A549 (cell line): Measurements from ENCODE around the gene FOXK1. TPM values are rescaled to one million over a fixed set of nuclear protein-coding genes. Genes with fewer than 3 reads are reported as not detected.

Experiments
- ATAC-seq, 2 experiments: fragments of 200-7000 bp in 1 of 2; fragments of >200 bp in 1 of 2; cut with Nextera tagmentation in 1 of 2; cut with Tn5 transposase in 1 of 2; 3 replicates each; pipeline versions ENCODE4 v1.8.0 to v1.9.1; 2018 to 2020; ENCODE audit warnings: mild to moderate bottlenecking in 1 of 2, moderate library complexity in 1 of 2
- CTCF ChIA-PET: fragments of 300-600 bp; sonication (Branson Sonifier 250); formaldehyde crosslinking; extraction: SDS; loops from one replicate; lab custom pipeline; 2021; ENCODE audit warnings: antibody characterized with exemption, inconsistent platforms; lab: Yijun Ruan, JAX
- POLR2A ChIA-PET: fragments of 350-600 bp; formaldehyde crosslinking; extraction: SDS; loops from one replicate; lab custom pipeline; 2021; ENCODE audit warnings: antibody characterized with exemption, inconsistent platforms; lab: Yijun Ruan, JAX
- DNase-seq, 2 experiments: peaks; one replicate each; pipeline versions ENCODE4 v3.0.0 to v3.0.0-alpha.2; 2011 to 2016; ENCODE audit warnings: low read depth in 1 of 2, low spot score in 1 of 2
- FAIRE-seq: peaks from 2 replicates; lab custom pipeline; 2011; peaks lifted over from hg19 to GRCh38; lab: Jason Lieb, UNC
- H3K27ac ChIP-seq, 2 experiments: fragments of >200 bp; sonication (Bioruptor Twin); formaldehyde crosslinking; 3 replicates each; pipeline ENCODE4 v1.5.1; 2016 to 2017
- H3K4me1 ChIP-seq: fragments of >200 bp; sonication (Bioruptor Twin); formaldehyde crosslinking; 3 replicates; pipeline ENCODE4 v1.6.1; 2016
- H3K4me2 ChIP-seq: fragments of >200 bp; sonication (Bioruptor Twin); formaldehyde crosslinking; 3 replicates; pipeline ENCODE4 v1.6.1; 2016
- H3K4me3 ChIP-seq: fragments of >200 bp; sonication (Bioruptor Twin); formaldehyde crosslinking; 3 replicates; pipeline ENCODE4 v1.5.1; 2016
- H3K9me3 ChIP-seq: fragments of >200 bp; sonication (Bioruptor Twin); formaldehyde crosslinking; 3 replicates; pipeline ENCODE4 v1.6.1; 2016
- BHLHE40 ChIP-seq: IDR thresholded peaks from 2 replicates; pipeline ENCODE4 v1.6.1; 2012; ENCODE audit warnings: low read depth, low read length, inconsistent platforms
- CBX8 ChIP-seq: fragments of 200-600 bp; sonication (generic); IDR thresholded peaks from 2 replicates; pipeline ENCODE4 v1.6.1; 2016
- CHD2 ChIP-seq: fragments of 150-350 bp; IDR thresholded peaks from 2 replicates; pipeline ENCODE4 v1.6.1; 2014; ENCODE audit warnings: low read length; ENCODE audit not compliant: partially characterized antibody
- CTCF ChIP-seq: fragments of >200 bp; sonication (Bioruptor Twin); formaldehyde crosslinking; IDR thresholded peaks from 3 replicates; pipeline ENCODE4 v1.5.1; 2016
- EHF ChIP-seq: fragments of 250-450 bp; sonication (Bioruptor Pico); IDR thresholded peaks from 2 replicates; pipeline ENCODE4 v1.5.0; 2020; ENCODE audit warnings: mild to moderate bottlenecking
- EHMT2 ChIP-seq: fragments of 200-600 bp; sonication (generic); IDR thresholded peaks from 2 replicates; pipeline ENCODE4 v1.6.1; 2016; ENCODE audit warnings: antibody characterized with exemption, low read depth, mild to moderate bottlenecking, moderate library complexity
- EP300 ChIP-seq, 2 experiments: fragments of >200 bp; sonication (Bioruptor Twin); formaldehyde crosslinking; IDR thresholded peaks; 2 replicates in 1 of 2; 3 replicates in 1 of 2; pipeline ENCODE4 v1.6.1; 2016 to 2017
- ESRRA ChIP-seq: fragments of 150-350 bp; IDR thresholded peaks from 2 replicates; pipeline ENCODE4 v1.6.1; 2014; ENCODE audit warnings: mild to moderate bottlenecking, low read length, borderline replicate concordance
- FOXS1 ChIP-seq: fragments of 250-450 bp; sonication (Bioruptor Pico); IDR thresholded peaks from 2 replicates; pipeline ENCODE4 v1.5.0; 2020; ENCODE audit warnings: mild to moderate bottlenecking, moderate library complexity
- HDAC2 ChIP-seq: fragments of 200-600 bp; sonication (generic); IDR thresholded peaks from 2 replicates; pipeline ENCODE4 v1.6.1; 2016
- HMGXB4 ChIP-seq: fragments of 250-450 bp; sonication (Bioruptor Pico); IDR thresholded peaks from 2 replicates; pipeline ENCODE4 v1.5.0; 2021; ENCODE audit warnings: mild to moderate bottlenecking, moderate library complexity, borderline replicate concordance
- HOXA7 ChIP-seq: fragments of 250-450 bp; sonication (Bioruptor Pico); IDR thresholded peaks from 2 replicates; pipeline ENCODE4 v1.5.0; 2020; ENCODE audit warnings: mild to moderate bottlenecking, moderate library complexity
- JUNB ChIP-seq: fragments of >200 bp; sonication (Bioruptor Twin); formaldehyde crosslinking; IDR thresholded peaks from 2 replicates; pipeline ENCODE4 v1.6.1; 2016
- KDM5A ChIP-seq: fragments of 200-600 bp; sonication (generic); IDR thresholded peaks from 2 replicates; pipeline ENCODE4 v1.6.1; 2016; ENCODE audit warnings: antibody characterized with exemption, mild to moderate bottlenecking
- MAFK ChIP-seq: fragments of 450-650 bp; IDR thresholded peaks from 2 replicates; pipeline ENCODE4 v1.6.1; 2014; ENCODE audit not compliant: partially characterized antibody
- MYC ChIP-seq: IDR thresholded peaks from 2 replicates; pipeline ENCODE4 v1.6.1; 2012; ENCODE audit warnings: mild to moderate bottlenecking, inconsistent platforms, low read length, improper control_type of control experiment, borderline replicate concordance
- RARB ChIP-seq: fragments of 250-450 bp; sonication (Bioruptor Pico); IDR thresholded peaks from 2 replicates; pipeline ENCODE4 v1.8.0; 2021; ENCODE audit warnings: mild to moderate bottlenecking, moderate library complexity
- SMC3 ChIP-seq: fragments of >200 bp; sonication (Bioruptor Twin); formaldehyde crosslinking; IDR thresholded peaks from 3 replicates; pipeline ENCODE4 v1.6.1; 2018; ENCODE audit warnings: inconsistent platforms
- TP53 ChIP-seq: fragments of 250-450 bp; sonication (Bioruptor Pico); IDR thresholded peaks from 2 replicates; pipeline ENCODE4 v1.5.0; 2021; ENCODE audit warnings: mild to moderate bottlenecking, moderate library complexity
- ZFP36 ChIP-seq: fragments of 450-650 bp; IDR thresholded peaks from 2 replicates; pipeline ENCODE4 v1.6.1; 2014; ENCODE audit warnings: borderline replicate concordance; ENCODE audit not compliant: partially characterized antibody
- ZNF302 ChIP-seq: fragments of 250-450 bp; sonication (Bioruptor Pico); IDR thresholded peaks from 2 replicates; pipeline ENCODE4 v1.9.0; 2021; ENCODE audit warnings: inconsistent platforms, mild to moderate bottlenecking, moderate library complexity
- WGBS: methylation state at CpG from one replicate; pipeline ENCODE4 v1.1.6; 2017; ENCODE audit errors: missing lambda C conversion rate; 5-methylcytosine and 5-hydroxymethylcytosine counted together
- polyA plus RNA-seq, 4 experiments: library from polyadenylated mRNA; depleted of rRNA in 3 of 4; stranded (reverse); fragments of >200 nt; fragmentation: RNase III in 1 of 4; extraction: RNeasy Plus Mini Kit Qiagen cat#74134 plus additional on column Dnase treatment in 1 of 4; gene quantifications; 2 replicates in 3 of 4; 3 replicates in 1 of 4; pipeline ENCODE4 v1.2.3, GENCODE V29; 2011 to 2017
- TF ChIP-seq, protein P1 (sequence below): fragments of >200 bp; sonication (Bioruptor Twin); formaldehyde crosslinking; IDR thresholded peaks from 2 replicates; pipeline ENCODE4 v1.6.1; 2016
- TF ChIP-seq, protein P2 (sequence below): IDR thresholded peaks from 2 replicates; pipeline ENCODE4 v1.6.1; 2012
- TF ChIP-seq, protein P3 (sequence below): fragments of >200 bp; sonication (Bioruptor Twin); formaldehyde crosslinking; IDR thresholded peaks from 3 replicates; pipeline ENCODE4 v1.6.1; 2016
- TF ChIP-seq, protein P4 (sequence below): fragments of 450-650 bp; IDR thresholded peaks from 2 replicates; pipeline ENCODE4 v1.6.1; 2014; ENCODE audit warnings: antibody characterized with exemption

The FOXK1 gene
- polyA plus RNA-seq, 2 of the 4 experiments (the other 2 are of a cell fraction) = 6.8 to 10.9 TPM

DNA sequence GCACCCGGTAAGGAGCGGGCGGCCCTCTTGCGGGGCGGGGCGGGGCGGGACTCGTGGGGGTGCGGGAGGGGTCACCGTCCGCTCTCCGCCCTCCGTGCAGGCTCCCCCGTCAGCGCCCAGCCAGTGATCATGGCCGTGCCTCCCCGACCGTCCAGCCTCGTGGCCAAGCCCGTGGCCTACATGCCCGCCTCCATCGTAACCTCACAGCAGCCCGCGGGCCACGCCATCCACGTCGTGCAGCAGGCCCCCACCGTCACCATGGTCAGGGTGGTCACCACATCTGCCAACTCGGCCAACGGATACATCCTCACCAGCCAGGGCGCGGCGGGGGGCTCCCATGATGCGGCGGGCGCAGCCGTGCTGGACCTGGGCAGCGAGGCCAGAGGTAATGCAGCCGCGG is 77.1 kb downstream of the FOXK1 start:
- DNase-seq (no peak), ATAC-seq (no peak), FAIRE-seq (no peak)
- ChIA-PET POLR2A (no interaction called here), CTCF (interaction anchor here (0.7 to 6.6 kb wide), 2 partner anchors 15 to 21 kb away, joined by 3 to 46 read pairs; no protein-coding TSS in a partner anchor)
- H3K4me2 ChIP-seq = no peak overlapping the region
- H3K4me3 ChIP-seq = no peak overlapping the region
- H3K9me3 ChIP-seq = no peaks in the 10 kb centered on the region
- H3K27ac ChIP-seq = no peak overlapping the region
- WGBS = 95% methylated on average over 19 of the region's 40 CpGs
- TF ChIP-seq EP300 (IDR thresholded peaks at IDR 0.05) (no peak), TP53 (CRISPR knock-in tag) (no peak), HDAC2 (no peak), ESRRA (no peak), HOXA7 (CRISPR knock-in tag) (no peak), HMGXB4 (CRISPR knock-in tag) (no peak), EHF (CRISPR knock-in tag) (no peak), JUNB (no peak), ZNF302 (no peak), ZFP36 (no peak), CBX8 (no peak), CTCF (no peak), RARB (no peak), SMC3 (no peak), EHMT2 (no peak)
- TF ChIP-seq, protein P1, sequence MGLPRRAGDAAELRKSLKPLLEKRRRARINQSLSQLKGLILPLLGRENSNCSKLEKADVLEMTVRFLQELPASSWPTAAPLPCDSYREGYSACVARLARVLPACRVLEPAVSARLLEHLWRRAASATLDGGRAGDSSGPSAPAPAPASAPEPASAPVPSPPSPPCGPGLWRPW = no peak
- TF ChIP-seq, protein P2, sequence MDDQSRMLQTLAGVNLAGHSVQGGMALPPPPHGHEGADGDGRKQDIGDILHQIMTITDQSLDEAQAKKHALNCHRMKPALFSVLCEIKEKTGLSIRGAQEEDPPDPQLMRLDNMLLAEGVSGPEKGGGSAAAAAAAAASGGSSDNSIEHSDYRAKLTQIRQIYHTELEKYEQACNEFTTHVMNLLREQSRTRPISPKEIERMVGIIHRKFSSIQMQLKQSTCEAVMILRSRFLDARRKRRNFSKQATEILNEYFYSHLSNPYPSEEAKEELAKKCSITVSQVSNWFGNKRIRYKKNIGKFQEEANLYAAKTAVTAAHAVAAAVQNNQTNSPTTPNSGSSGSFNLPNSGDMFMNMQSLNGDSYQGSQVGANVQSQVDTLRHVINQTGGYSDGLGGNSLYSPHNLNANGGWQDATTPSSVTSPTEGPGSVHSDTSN = no peak
- H3K4me1 ChIP-seq = no peaks in the 10 kb centered on the region; the same call in 2 of the 3 replicates

DNA sequence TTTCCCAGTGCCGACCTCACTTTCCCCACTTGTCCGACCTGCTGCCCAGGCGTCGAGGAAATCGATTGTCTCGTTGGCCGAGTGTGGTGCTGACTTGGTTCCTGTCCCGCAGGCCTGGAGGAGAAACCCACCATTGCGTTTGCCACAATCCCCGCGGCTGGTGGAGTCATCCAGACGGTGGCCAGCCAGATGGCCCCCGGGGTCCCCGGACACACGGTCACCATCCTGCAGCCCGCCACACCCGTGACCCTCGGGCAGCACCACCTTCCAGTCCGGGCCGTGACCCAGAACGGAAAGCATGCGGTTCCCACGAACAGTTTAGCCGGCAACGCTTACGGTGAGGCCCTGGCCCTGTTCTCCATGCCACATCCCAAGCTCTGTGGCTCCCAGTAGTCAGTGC is 78.9 kb downstream of the FOXK1 start:
- ChIA-PET POLR2A (no interaction called here), CTCF (no interaction called here)
- Histone ChIP-seq H3K4me3 (no peak overlapping the region), H3K4me1 (no peaks in the 10 kb centered on the region), H3K9me3 (no peaks in the 10 kb centered on the region), H3K27ac (no peak overlapping the region), H3K4me2 (no peak overlapping the region)
- no peak for TF ChIP-seq BHLHE40
- TF ChIP-seq RARB = no peak
- no peak for TF ChIP-seq FOXS1
- TF ChIP-seq CHD2 = no peak
- TF ChIP-seq, protein P3, sequence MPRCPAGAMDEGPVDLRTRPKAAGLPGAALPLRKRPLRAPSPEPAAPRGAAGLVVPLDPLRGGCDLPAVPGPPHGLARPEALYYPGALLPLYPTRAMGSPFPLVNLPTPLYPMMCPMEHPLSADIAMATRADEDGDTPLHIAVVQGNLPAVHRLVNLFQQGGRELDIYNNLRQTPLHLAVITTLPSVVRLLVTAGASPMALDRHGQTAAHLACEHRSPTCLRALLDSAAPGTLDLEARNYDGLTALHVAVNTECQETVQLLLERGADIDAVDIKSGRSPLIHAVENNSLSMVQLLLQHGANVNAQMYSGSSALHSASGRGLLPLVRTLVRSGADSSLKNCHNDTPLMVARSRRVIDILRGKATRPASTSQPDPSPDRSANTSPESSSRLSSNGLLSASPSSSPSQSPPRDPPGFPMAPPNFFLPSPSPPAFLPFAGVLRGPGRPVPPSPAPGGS = no peak
- TF ChIP-seq, protein P4, sequence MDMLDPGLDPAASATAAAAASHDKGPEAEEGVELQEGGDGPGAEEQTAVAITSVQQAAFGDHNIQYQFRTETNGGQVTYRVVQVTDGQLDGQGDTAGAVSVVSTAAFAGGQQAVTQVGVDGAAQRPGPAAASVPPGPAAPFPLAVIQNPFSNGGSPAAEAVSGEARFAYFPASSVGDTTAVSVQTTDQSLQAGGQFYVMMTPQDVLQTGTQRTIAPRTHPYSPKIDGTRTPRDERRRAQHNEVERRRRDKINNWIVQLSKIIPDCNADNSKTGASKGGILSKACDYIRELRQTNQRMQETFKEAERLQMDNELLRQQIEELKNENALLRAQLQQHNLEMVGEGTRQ = no peak
- no peak for TF ChIP-seq KDM5A
- no peak for TF ChIP-seq MYC
- TF ChIP-seq MAFK = no peak
- no peak for FAIRE-seq
- no peak for ATAC-seq
- DNase-seq = no peak
- 89% methylated on average over 18 of the region's 26 CpGs for WGBS
